Glomerular visceral epithelial cell (primary cell): ENCODE results near the gene CEP112.
"Not testable (repeated sequence)": the region's sequence is repeated elsewhere in the genome, so short reads cannot be mapped to it uniquely, and the experiment has no call there.

Source experiments
- DNase-seq: peaks from one replicate; pipeline ENCODE4 v3.0.0-alpha.2; 2016; ENCODE audit errors: extremely low spot score

Gene CEP112

DNA sequence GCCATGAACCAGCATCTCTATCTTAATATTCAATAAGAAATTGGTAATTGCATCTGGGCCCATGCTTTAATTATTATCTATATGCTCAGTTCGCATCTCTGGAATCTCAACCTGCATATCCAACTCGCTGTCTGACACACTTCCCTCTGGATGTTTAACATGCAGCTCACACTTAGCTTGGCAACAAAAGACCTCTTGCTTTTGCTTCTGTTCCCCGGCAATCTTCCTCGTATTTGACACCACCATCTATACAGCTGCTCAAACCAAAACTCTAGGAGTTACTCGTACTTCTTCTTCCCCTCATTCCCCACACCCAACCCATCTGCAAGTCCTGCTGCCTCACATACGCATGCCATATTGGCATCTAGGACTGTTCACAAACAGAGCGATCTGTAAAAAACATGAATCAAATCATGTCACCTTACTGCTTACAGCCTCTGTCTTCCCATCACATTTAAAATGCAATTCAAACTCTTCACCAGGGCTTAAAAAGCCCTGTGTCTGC lies 300.6 kb downstream of the CEP112 start:
- no peak for DNase-seq

DNA sequence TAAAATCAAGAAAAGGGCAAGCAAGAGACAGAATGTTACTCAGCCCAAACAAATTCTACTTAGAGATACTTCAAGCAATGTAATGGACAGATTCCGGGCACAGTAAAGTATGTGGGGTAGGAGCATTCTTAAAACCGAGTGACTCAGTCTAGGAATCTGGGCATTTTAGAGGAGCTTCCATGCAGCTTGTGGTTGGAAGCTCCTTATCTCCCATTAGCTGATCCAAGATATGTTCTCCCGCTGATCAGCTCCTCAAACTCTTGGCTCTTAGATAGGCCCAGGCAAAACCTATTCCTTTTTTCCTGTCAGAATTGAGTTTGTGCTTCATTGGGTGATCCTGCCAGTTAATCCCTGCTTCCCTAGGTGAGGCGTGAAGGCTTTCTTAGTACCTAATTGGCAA lies 303.3 kb downstream of the CEP112 start:
- no peak for DNase-seq

DNA sequence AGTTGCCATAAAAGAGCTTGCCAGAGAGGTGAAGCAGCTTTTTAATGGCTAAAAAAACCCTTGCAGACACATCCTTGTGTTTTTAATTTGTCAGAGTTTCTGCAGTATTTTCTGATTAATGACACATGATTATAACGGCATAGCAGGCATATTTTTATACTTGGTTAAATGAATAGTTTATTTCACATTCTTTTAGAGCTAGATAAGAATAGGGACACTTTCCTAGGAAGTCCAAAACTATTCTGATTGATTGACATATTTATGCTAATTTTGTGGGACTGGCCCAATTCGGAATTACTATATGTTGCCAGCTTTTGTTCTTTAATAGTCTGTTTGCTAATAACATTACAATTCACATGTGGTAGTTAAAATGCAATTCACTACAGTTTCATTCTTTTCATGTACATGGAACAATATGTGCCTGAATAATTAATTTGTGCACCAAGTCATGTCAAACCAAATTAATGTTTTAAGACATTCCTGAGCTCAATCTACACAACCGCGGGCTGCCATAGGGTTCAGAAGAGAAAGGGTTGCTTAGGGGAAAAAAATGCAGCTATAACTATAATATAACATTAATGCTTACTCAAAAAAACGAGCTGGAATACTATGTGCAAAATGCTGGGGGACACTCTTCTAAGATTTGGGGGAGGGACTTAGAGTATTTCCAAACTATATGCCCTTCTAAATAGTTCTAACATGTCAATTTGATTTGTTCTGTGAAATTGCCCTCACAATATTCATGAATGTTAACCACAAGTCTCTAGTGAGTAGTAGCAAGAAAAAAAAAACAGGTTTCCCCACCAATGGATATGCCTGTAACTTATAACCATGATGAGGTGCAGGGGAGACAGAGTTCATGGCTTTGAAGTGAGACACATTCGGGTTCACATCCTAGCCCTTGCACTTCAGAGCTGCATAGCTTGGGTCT lies 305.4 kb downstream of the CEP112 start:
- no peak for DNase-seq

DNA sequence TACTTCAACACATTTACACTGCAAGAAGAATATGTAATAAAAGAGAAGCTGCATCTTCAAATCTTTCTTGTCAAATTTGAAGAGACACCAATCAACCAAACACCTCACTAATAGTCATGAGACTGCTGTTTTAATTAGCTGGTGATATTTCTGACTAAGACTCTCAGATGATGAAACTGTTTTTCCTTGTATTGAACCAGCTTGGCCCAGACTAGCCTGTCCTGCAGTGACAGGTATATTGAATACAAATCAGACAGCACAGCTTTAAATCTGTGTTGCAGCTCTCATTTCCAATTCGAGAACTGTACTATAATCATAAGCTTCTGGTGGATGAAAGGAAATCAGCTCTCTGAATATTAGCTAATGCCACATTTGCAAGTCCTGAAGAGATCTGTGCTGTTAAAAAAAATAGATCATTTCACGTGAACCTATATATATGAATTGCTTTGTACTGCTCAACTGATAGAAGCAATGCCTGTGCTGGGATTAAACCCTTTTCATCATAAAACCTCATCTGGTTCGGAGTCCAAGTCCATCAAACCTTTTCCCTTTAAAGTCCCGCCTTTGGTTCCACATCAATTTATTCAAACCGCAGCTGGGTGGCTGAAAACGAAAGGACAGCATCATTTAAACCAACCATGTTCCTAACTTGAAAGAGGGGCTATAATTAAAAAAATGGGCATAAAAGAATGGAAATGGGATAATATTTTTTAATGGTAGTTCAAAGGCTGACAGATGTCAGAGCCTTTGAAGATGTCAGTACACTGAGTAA lies 306.2 kb downstream of the CEP112 start:
- no peak for DNase-seq

DNA sequence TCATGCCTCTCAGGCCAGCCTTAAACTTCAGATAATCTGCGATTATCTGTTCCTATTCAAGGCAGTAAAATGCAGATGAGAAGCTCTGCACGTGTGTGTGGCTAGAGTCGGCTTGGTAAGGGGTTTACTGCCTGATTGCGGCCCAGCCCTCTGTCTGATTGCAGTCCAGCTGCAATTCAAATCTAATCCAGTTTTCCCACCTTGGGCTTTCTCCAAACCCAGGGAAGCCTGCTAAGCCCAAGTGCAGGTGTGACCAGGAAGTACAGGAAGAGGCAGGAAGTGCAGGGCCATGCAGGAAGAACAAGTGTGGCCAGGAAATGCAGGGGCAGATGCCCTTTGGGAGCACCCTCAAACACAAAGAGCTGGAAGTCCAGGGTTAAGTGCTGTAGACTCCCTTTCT lies 314.9 kb downstream of the CEP112 start:
- DNase-seq, result no peak

DNA sequence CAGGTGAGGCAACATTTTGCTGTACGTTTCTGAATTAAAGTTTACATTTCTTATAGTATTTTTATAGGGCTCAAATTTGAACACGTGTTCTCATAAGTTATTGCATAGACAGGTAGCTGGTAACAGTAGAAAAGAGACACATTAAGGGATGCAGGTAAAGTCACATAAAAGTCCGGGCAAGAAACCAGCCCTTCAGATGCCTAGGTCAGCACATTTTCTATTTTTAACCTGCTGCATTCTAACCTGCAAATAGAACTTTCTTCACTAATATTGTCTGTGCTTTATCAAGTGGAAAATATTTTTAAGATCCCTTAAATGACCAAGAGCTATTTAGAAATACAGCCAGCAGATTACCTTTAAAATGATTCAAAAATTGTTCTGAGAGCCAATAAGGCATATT lies 323.1 kb downstream of the CEP112 start:
- no peak for DNase-seq

DNA sequence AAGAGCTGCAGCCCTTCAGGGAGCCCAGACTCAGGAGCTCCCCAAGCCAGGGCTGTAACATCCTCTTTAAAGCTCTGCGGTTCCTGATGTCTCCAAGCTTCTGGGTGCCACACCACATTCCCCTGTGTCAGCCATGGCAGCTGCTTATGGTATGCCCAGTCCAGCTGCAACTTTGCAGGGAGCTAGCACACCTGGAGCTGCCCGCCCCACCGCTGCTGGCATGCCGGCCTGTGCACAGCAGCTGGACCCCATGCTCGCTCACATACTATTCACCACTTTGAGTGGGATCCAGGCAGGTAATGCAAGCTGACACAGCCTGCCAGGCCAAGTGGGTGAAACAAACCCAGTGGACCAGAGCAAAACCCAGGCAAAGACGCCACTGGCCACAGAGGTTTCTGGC lies 324.9 kb downstream of the CEP112 start:
- DNase-seq, result no peak

DNA sequence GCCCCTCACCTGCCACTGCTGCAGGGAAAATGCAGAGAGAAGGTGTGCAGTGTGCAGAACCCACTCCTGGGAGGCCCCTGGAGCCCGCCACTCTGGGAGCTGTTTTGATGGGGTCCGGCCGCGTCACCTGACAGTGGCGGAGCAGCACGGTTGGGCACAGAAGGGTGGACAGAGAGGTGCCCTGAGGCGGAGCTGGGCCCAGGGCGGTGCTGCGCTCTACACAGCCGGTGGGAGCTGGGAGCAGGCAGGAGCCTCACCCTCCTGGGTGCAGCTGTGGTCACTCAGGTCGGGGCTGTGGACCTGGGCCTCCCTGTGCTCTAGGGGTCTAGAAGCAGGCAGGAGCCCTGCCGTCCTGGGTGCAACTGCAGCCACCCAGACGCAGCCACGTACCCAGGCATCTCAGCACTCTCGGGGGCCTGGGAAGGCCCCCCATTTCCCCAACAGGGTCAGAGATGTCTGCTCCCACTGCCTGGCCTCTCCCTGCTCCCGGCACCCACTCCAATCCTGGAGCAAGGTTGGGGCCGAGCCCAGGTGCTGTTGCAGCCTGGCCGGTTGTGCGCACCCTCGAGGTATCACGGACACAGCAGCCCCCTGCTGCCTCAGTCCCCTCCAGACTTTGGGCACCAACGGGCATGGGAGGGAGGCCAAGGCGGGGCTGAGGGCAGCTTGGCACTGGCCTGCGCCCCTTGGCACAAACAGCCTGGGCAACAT lies 326.1 kb downstream of the CEP112 start:
- DNase-seq, result no peak

DNA sequence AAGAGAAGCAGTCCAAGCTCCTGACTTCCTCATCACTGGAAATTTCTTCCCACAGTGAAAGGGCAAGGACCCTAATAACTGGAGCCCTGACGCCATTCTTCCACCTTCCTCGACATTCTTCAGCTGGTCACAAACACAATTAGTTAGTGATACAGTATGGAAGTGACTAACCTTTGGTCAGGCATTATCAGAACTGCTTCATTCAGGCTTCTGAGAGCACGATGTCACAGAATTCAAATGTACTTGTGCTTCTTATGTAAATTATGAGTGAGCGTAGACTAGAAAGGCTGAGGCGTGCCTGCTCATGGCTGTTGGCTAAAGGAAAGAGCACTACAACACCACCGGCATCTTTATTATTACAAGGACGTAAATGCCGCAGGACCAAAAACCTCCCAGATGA lies 327.5 kb downstream of the CEP112 start:
- no peak for DNase-seq

DNA sequence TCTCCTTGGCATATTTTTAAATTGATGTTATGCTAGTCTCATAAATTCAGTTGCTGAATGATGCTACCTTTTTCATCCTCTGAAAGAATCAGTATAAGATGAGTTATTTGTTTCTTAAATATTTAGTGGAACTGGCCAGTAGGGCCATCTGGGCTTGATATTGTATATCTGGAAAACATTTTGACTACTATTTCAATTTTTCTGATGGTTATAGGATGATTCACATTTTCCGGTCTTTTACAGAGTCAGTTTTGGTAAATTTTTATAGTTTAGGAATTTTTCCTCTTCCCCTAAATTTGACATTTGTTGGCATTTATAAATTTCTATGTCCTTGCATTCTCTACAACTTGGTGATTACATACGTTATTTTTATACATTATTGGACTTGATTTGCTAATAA lies 334.2 kb downstream of the CEP112 start:
- DNase-seq, result no peak

DNA sequence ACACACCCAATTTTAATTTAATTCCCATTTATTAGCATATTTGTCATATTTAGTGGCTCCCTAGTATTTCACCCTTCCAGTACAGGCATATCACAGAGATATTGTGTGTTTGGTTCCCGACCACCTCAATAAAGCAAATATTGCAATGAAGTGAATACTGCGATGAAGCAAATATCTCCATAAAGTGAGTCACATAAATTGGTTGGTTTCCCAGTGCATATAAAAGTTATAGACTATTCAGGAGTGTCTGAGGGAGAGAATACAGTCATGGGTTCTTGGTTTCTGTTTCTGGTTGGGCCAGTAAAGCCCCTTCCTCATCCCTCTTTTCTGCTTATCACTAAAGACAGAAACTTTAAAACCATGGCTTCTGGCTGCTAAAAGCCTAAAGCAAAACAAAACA lies 335.1 kb downstream of the CEP112 start:
- DNase-seq, result no peak

DNA sequence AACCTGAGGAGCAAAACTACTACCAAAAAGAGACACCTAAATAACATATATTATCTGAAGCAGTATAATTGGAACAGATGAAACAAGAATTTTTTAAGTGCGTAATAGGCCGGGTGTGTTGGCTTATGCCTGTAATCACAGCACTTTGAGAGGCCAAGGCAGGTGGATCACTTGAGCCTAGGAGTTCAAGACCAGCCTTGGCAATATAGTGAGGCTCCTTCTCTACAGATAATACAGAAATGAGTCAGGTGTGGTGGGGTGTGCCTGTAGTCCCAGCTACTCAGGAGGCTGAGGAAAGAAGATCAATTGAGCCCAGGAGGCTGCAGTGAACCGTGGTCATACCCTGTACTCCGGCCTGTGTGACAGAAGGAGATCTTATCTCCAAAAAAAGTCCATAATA lies 336.3 kb downstream of the CEP112 start:
- no peak for DNase-seq

DNA sequence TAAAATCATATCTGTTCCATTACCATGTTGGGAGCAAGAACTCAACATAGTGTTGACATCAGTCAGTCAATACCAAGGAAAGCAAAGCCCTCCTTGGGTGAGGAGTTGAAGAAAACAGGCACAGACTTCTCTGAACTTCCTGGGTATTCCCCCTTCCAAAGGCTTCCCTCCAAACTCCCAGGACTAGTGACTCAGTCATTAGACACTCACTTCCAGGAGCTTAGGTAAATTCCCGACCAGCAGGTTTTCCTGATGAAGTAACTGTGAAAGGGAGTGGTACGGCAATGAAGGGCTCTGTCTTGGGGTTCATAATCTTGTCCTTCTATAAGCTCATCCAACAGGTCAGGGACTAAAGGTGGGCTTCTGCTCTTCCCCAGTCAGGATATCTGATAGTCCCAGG lies 336.7 kb downstream of the CEP112 start:
- DNase-seq, result peak; percentile 84

DNA sequence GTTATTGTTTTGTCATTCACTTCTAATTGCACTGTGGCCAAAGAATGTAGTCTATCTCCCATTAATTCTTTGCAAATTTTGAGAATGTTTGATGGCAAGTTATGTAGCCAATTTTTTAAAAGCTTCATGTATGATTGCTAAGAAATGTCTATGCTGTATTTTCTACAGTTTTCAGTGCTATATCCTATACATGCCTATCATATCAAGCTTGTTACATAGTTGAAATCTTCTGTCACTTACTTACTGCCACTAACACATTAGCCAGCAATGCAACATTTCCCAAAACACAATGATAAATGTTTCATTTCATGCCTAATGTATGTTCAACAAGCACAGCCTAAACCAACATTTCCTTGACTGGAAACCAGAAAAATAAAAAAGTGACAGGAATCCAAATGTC lies 338.1 kb downstream of the CEP112 start:
- DNase-seq, result no peak

DNA sequence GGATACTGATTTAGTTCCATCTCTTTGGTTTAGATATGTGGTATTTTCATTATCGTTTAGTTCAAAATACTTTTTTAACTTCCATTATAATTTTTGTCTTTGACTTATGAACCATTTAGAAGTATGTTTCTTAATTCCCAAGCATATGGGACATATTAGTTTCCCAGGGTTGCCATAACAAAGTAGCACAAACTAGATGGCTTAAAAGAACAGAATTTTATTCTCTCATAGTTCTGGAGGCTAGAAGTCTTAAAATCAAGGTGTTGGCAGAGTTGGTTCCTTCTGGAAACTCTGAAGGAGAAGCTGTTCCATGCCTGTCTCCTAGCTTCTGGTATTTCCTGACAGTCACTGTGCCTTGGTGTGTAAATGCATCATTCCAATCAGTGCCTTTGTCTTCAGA lies 339.0 kb downstream of the CEP112 start:
- no peak for DNase-seq

DNA sequence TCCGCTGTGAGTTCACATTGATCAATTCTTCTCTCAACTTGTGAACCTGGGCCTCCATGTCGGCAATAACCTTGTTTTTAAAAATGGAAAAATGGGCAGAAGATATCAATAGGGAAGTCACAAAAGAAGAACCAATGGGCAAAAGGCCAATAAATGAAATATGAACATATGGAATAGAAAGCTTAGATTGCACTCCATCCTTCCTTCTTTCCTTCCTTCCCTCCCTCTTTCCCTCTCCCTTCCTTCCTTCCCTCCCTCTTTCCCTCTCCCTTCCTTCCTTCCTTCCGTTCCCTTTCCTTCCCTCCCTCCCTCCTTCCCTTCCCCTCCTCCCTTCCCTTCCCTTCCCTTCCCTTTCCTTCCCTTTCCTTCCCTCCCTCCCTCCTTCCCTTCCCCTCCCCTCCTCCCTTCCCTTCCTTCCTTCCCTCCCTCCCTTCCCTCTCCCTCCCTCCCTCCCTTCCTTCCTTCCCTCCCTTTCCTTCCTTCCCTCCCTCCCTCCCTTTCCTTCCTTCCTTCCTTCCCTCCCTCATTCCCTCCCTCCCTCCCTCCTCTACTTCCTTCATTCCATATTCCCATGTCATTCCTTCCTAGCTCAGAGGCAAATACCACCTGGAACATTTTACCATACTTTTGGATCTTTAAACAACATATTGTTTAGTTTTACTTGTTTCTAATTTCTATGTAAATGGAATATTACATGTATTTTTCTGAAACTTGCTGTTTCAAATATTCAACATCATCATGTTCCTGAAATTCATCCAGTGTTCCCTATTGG lies 339.8 kb downstream of the CEP112 start:
- DNase-seq, result no peak

DNA sequence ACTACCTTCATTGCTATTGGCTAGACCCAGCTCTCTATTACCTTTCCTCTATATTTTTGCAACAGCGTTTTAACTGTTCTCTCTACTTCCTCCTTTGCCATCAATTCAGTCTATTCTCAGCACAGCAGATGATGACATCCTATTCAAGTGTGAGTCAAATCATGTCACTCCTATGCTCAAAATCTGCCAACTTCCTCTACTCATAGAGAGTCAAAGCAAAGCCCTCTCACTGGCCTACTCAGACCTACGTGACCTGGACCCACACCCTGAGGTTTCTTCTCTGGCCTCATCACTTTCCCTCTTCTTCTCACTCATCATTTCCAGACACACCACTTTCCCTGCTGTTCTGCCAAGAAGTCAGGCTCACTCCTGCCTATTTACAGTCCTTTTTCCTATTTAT lies 341.4 kb downstream of the CEP112 start:
- peak; percentile 14 for DNase-seq

DNA sequence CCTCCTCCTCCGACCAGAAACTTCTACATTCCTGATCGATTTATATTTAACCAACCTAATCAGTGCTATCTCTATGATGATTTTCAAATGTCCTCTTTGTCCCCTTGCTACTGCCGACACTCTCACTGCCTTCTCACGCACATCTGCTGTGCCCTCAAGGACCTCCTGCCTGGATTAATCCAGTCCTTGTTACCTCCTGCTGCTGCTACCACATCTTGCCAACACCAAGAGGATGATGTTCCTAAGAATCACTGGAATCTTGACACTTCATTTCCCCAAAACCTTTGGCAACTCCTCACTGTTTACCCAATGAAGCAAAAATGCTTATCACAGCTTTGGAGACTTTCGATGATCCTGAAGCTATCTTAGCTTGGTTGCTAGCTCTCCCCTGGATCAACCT lies 343.2 kb downstream of the CEP112 start:
- DNase-seq, result no peak

DNA sequence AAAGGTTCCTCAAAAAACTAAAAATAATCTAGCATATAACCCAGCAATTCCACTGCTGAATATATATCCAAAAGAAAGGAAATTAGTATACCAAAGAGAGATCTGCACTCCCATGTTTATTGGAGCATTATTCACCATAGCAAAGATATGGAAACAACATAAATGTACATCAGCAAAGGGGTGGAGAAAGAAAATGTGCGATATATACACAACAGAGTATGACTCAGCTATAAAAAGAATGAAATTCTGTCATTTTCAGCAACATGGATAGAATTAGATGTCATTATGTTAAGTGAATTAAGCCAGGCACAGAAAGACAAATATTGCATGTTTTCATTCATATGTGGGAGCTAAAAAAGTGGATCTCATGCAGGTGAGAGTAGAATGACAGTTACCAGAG lies 350.8 kb downstream of the CEP112 start:
- DNase-seq, result no peak

DNA sequence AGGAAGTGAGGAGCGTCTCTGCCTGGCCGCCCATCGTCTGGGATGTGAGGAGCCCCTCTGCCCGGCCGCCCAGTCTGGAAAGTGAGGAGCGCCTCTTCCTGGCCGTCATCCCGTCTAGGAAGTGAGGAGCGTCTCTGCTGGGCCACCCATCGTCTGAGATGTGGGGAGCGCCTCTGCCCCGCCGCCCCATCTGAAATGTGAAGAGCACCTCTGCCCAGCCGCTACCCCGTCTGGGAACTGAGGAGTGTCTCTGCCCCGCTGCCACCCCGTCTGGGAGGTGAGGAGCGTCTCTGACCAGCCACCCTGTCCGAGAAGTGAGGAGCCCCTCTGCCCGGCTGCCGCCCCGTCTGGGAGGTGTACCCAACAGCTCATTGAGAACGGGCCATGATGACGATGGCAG lies 354.7 kb downstream of the CEP112 start:
- DNase-seq, result not testable (repeated sequence)

DNA sequence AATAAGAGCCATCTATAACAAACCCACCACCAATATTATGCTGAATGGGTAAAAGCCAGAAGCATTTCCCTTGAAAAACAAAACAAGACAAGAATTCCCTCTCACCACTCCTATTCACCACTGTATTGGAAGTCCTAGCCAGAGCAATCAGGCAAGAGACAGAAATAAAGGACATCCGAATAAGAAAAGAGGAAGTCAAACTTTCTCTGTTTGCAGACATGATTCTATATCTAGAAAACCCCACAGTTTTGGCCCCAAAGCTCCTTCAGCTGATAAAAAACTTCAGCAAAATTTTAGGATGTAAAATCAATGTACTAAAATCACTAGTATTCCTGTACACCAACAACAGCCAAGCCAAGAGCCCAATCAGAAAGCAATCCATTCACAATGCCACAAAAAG lies 358.7 kb downstream of the CEP112 start:
- no peak for DNase-seq

DNA sequence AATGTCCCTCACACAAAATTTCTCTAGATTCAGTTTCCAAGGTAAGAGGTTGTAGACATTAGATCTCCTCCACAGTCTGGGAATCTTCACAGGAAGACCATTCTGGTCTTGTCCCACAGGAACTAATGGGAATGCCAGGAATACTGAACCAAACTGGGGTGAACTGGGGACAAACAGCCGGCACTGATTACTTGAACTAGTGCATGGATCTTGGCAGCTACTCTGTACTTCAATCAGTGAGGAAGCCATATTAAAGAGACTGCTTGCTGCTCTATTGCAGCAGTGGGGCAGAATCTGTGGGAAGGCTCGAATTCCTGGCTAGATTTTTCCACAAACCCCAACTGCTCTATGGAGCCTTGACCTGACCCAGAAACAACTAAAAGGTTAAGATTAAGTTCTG lies 361.6 kb downstream of the CEP112 start:
- DNase-seq, result no peak
